ENCODE data around the gene ODF2. TPM values are rescaled to one million over a fixed set of nuclear protein-coding genes. Genes with fewer than 3 reads are reported as not detected.

ODF2 gene
- total and polyA plus RNA-seq, 4 donors = 13.4 to 34.4 (median 26.3) TPM

DNA sequence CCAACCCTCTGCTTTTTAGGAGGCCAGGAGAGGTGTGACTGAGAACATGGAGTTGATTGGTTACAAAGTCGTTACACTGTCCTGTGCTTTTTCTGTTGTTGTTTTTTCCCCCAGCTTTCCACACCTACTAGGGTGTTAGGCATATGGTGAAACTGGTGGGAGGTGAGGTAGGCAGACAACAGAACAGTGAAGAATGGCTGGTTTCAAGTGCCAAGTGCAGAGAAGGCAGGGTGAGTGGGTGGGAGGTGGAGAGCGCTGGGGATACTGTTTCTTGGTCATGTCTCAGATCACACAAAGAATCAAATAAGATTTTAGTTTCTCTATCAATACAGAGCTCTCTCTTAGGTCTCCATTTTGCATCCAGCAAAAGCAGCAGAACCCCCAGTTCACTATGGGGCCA is 94.4 kb downstream of the ODF2 start:
- Histone ChIP-seq H3K9me3 (ENCODE audit: control insufficient read depth in 4 of 4, insufficient read depth in 3 of 4, low read length in 3 of 4) (no peaks in the 10 kb centered on the region), H3K4me1 (ENCODE audit: control insufficient read depth in 5 of 5, insufficient read depth in 5 of 5, low read length in 5 of 5) (peaks cover 4 to 37% (median 17%) of the 10 kb centered on the region in 5 donors), H3K27ac (ENCODE audit: low read depth in 1 of 2, low read length in 1 of 2) (peak overlapping the region in 1 of 2 donors; percentile 89), H3K9ac (ENCODE audit: insufficient read depth in 1 of 2, low read length in 2 of 2) (no peak overlapping the region), H3K27me3 (ENCODE audit: control insufficient read depth in 3 of 3, insufficient read depth in 3 of 3, low read length in 2 of 3) (no peaks in the 10 kb centered on the region), H3K4me3 (no peak overlapping the region), H3K36me3 (ENCODE audit: control insufficient read depth in 4 of 4, insufficient read depth in 4 of 4, low read length in 4 of 4) (no peaks in the 10 kb centered on the region)
- 81 to 84% methylated on average over 2 of the region's 2 CpGs for WGBS, 2 donors
- TF ChIP-seq, protein P1, sequence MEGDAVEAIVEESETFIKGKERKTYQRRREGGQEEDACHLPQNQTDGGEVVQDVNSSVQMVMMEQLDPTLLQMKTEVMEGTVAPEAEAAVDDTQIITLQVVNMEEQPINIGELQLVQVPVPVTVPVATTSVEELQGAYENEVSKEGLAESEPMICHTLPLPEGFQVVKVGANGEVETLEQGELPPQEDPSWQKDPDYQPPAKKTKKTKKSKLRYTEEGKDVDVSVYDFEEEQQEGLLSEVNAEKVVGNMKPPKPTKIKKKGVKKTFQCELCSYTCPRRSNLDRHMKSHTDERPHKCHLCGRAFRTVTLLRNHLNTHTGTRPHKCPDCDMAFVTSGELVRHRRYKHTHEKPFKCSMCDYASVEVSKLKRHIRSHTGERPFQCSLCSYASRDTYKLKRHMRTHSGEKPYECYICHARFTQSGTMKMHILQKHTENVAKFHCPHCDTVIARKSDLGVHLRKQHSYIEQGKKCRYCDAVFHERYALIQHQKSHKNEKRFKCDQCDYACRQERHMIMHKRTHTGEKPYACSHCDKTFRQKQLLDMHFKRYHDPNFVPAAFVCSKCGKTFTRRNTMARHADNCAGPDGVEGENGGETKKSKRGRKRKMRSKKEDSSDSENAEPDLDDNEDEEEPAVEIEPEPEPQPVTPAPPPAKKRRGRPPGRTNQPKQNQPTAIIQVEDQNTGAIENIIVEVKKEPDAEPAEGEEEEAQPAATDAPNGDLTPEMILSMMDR (IDR thresholded peaks at IDR 0.05; ENCODE audit: control extremely low read depth, extremely low read depth) = no peak
- DNase-seq (no peak), ATAC-seq (ENCODE audit: insufficient read depth, low FRiP score) (no peak)

Small RNAs within 50 kb of the gene (small RNA-seq; reads per million reads assigned to genes)
- gene RNU7-171P (ENCODE audit: low replicate concordance) = not detected

Other genes with a start within 250 kb of the ODF2 start
- gene GOLGA2, start 180.0 kb upstream of the ODF2 start, total RNA-seq = 100 to 1,000 TPM; 100 to 137 TPM
- gene GOLGA2, start 180.0 kb upstream of the ODF2 start, polyA plus RNA-seq = 10 to 100 TPM; 56.0 to 79.4 TPM
- 10 to 100 TPM; 19.6 to 28.4 TPM for gene SWI5, start 179.7 kb upstream of the ODF2 start, total RNA-seq
- gene SWI5, start 179.7 kb upstream of the ODF2 start, polyA plus RNA-seq = 10 to 100 TPM; 22.8 to 23.6 TPM
- 10 to 100 TPM; 17.2 to 28.9 TPM for gene TRUB2, start 133.6 kb upstream of the ODF2 start, total RNA-seq
- 10 to 100 TPM; 14.6 to 17.1 TPM for gene TRUB2, start 133.6 kb upstream of the ODF2 start, polyA plus RNA-seq
- gene COQ4, start 133.2 kb upstream of the ODF2 start, total RNA-seq = 10 to 100 TPM; 32.4 to 63.8 TPM
- 10 to 100 TPM; 40.8 to 57.5 TPM for gene COQ4, start 133.2 kb upstream of the ODF2 start, polyA plus RNA-seq
- gene SLC27A4, start 115.5 kb upstream of the ODF2 start, total RNA-seq = 10 to 100 TPM in 1 of 2 donors, 1 to 10 TPM in 1; 6.8 to 25.2 TPM
- gene SLC27A4, start 115.5 kb upstream of the ODF2 start, polyA plus RNA-seq = 10 to 100 TPM; 23.3 to 29.7 TPM
- gene URM1, start 84.6 kb upstream of the ODF2 start, total RNA-seq = 10 to 100 TPM; 57.1 to 67.2 TPM
- gene URM1, start 84.6 kb upstream of the ODF2 start, polyA plus RNA-seq = 10 to 100 TPM; 35.1 to 65.6 TPM
- gene CERCAM, start 35.1 kb upstream of the ODF2 start, total RNA-seq = 10 to 100 TPM; 17.9 to 27.5 TPM
- 10 to 100 TPM in 1 of 2 donors, 1 to 10 TPM in 1; 6.0 to 10.7 TPM for gene CERCAM, start 35.1 kb upstream of the ODF2 start, polyA plus RNA-seq
- gene GLE1, start 48.7 kb downstream of the ODF2 start, total RNA-seq = 10 to 100 TPM; 22.8 to 24.7 TPM
- gene GLE1, start 48.7 kb downstream of the ODF2 start, polyA plus RNA-seq = 10 to 100 TPM; 11.3 to 19.4 TPM
- 100 to 1,000 TPM; 328 to 438 TPM for gene SPTAN1, start 96.6 kb downstream of the ODF2 start, total RNA-seq
- 100 to 1,000 TPM in 1 of 2 donors, 10 to 100 TPM in 1; 70.0 to 145 TPM for gene SPTAN1, start 96.6 kb downstream of the ODF2 start, polyA plus RNA-seq
- 10 to 100 TPM; 32.5 to 84.8 TPM for gene DYNC2I2, start 200.8 kb downstream of the ODF2 start, total RNA-seq
- gene DYNC2I2, start 200.8 kb downstream of the ODF2 start, polyA plus RNA-seq = 10 to 100 TPM; 47.2 to 84.7 TPM
- 100 to 1,000 TPM; 232 to 364 TPM for gene SET, start 233.2 kb downstream of the ODF2 start, total RNA-seq
- 100 to 1,000 TPM in 1 of 2 donors, 10 to 100 TPM in 1; 98.0 to 146 TPM for gene SET, start 233.2 kb downstream of the ODF2 start, polyA plus RNA-seq
- 10 to 100 TPM in 1 of 2 donors, 1 to 10 TPM in 1; 4.1 to 19.3 TPM for gene PKN3, start 246.5 kb downstream of the ODF2 start, total RNA-seq
- gene PKN3, start 246.5 kb downstream of the ODF2 start, polyA plus RNA-seq = 10 to 100 TPM in 1 of 2 donors, 1 to 10 TPM in 1; 8.6 to 13.0 TPM